Activated naive CD4-positive, alpha-beta T cell (primary cell): ENCODE data around the gene CACNA1H.

Experiments used
- DNase-seq, 4 experiments: peaks; one replicate each; lab custom pipeline; 2025; lab: John Stamatoyannopoulos, UW

The CACNA1H gene

DNA sequence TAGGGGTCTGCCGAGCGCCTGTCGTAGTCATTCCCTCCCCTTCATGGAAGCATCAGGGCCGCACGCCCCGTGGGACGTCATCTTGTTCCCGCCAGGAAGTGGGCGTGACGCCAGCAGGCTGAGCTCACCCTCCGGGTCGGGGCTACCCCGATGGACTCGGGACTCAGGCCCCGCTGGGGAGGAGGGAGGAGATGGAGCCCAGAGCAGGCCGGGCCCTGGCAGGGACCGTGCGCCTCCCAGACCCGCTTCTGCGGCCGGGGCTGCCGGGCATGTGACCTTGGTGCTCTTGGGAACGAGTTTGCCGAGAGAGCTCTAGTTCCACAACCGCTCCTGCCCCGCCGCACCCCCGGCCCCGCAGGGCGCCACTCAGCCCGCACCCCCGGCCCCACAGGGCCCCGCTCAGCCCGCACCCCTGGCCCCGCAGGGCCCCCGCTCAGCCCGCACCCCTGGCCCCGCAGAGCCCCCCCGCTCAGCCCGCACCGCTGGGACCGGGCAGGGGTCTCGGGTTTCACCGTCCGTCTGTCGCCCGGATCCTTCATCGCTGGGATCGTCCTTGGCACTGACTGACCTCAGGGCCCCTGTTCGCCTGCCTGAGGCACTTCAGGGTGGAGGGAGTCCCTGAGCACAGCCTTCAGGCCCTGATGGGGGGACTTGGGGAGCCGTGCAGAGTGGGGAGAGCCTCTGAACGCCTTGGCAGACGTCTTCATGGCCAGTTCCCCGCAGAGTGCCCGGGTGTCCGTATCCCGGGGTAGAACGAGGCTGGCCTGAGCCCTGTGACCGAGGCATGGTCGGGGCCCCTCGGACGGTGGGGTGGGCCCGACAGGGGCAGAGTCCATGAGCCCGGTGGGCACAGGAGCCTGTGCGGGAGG, 5.8 kb downstream of the CACNA1H start:
- DNase-seq: no peak

- DNase-seq: no peak
Observed at GRCh38 chr16:1159325-1159972, 6.5 kb downstream of the CACNA1H start.

DNA sequence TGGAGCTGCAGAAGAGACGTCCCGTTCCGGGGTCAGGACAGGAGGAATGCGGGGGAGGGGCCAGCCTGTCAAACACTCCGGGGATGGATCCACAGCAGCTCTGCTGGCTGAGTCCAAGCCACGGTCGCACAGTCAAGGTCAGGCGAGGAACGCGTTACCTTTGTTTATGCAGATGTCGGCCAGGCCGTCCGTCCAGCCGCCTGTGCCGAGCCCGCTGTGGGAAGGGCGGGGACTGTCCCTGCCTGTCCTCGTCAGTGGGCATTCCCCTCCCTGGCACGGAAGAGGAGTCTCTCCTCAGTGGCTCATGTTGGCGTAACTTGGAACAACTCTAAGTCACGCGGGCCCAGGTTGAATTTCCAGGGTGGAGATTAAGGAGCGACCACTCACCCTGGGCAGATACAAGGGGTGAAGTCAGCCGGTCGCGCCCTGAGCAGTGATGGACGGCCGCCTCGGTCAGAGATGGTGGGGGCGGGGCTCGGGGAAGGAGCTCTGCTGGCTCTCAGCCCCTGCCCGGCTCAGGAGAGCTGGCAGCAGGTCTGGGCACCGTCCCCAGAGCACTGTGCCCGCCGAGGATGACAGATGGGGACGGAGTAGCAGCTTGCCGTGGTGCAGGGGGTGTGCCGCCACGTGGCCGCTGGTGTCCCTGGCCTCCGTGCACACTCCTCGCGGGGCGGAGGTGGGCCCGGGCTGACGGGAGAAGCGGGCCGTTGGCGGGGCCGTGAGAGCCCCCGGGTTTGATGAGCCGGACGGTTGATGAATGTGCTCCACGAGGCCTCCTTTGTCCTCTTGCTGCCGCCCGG, 7.3 kb downstream of the CACNA1H start:
- DNase-seq: no peak

DNA sequence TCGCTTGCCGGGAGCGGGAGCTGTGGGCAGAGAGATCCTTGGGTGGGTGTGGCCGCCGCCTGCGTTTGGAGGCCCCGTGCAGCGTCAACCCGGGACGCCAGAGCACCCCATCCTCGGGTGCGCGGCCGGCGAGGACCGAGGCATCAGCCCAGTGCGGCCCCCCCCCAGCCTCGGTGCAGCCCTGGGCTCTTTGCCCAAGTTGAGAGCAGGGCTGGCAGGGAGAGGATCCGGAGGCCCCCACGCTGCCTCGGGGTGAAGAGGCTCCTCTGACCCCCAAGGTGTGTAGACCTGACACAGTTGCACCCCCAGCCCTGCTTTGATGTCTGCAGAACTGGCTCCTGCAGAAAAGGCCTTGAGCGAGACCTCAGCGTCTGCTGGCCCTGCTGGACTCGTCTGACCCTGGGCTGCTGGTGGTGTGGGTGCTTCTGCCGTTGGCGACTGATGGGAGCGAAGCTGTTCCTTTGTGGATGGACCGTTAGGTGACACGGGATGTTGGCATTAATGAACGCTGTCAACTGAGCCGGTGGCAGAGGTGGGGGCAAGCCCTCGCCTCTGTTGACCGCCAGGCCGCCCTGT, 8.0 kb downstream of the CACNA1H start:
- no peak for DNase-seq

GRCh38 chr16:1162701-1163566, 10.0 kb downstream of the CACNA1H start:
- DNase-seq: no peak

- no peak for DNase-seq
Observed at GRCh38 chr16:1163567-1164055, 10.7 kb downstream of the CACNA1H start.

DNA sequence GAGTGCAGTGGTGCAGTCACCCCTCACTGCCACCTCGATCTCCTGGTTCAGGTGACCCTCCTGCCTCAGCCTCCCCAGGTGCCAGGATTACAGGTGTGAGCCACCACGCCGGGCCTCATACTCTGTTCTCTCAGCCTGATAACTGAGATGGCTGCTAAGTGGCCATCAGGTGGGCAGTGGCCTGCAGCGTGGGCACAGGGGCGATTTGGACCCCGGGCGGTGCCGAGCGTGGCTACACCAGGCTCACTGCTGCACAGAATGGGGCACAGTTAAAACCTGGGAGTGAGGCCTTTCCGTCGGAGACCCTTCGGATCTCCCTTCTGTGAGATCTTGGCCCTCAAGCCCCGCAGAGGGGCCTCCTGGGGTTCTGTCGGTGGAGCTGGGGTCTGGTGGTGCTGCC, 11.5 kb downstream of the CACNA1H start:
- no peak for DNase-seq

DNA sequence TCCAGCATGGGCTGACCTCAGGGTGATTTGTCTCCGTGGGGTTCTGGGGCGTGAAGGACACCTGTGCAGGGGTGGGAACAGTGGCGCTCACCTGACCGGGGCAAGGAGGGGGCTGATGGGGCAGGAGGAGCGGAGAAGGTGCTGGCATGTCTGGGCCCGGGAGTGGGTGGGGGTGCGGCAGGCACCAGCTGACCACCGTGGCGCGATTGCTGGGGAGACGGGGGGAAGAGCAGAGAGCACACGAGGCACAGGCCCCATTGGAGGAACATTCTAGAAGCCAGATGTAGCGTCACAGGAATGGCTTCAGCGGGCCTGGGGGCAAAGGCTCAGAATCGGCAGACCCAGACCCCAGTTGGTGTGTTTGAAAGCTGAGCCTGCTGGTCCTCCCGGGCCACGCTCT, 12.1 kb downstream of the CACNA1H start:
- no peak for DNase-seq

DNA sequence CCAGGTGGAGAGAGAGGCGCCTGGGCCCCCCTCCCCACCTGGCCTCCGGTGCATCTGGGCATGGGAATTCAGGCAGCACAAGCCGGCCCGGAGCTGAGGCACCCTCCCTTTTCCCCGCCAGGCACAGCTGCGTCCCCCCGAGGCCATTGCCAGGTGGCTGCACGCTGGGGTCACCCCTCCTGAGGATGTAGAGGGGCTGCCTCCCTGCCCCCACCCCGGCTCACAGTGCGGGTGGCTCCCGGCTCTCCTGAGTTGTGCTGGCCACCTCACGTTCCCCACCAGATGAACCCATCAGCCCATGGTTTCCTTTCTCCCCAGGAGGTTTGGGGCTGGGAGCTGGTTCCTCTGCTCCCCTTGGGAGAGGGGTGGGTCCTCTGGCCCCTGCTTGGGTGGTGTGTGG, 12.6 kb downstream of the CACNA1H start:
- DNase-seq: no peak

DNA sequence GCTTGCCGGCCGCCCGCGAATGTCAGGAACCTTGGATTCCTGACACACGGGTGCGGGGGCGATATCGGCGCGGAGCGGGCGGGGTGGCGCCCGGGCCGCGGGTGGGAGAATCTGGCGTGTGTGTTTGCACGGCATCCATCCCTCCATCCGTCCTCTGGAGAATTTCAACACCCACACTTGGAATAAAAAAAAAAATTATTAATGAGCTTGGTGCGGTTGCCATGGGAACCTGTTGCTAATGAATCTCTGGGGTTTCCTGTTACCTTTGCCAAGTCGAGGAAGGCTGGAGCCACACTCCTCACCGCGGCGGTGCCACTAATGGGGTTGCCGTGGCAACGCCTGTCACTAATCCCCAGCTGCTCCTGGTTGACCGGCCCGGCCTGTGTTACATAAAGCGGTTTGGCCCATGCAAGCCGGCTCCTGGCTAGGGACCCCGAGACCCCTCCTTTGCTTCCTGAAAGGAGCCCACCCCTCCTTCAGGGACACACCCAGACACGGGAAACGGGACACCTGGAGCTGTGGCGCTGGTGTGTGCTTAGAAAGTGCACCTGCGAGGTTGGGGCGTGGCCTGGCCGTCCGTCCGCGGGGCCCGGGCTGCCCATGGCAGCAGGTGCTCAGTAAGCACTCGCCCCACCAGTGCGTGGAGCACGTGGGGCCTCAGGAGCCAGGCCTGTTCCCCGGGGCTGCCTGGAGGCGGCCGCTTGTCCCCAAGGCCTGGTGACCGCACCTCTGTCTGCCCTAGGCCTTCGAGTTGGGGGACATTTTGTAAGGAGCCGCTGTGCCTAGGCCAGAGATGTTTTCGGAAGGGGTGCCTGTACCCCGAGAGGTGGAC, 14.6 kb downstream of the CACNA1H start:
- no peak for DNase-seq

DNA sequence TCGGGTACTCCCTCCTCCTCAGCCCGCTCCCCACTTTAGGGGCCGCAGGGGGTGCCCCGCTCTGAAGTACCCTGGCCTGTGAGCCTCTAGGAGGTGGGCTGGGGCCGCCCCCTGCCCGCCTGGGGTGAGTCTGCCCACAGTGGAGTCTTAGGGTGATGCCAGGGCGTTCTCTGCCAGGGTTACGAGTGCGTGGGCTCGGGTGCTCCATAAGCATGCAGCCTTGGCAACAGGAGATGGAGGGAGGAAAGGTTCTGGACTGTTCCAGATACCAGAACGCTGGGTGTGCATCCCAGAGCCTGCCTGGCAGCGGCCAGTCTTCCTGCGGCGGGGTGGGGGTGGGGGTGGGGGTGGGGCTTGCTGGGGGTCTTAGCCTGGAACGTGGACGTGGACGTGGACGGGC, 15.9 kb downstream of the CACNA1H start:
- DNase-seq: no peak

DNA sequence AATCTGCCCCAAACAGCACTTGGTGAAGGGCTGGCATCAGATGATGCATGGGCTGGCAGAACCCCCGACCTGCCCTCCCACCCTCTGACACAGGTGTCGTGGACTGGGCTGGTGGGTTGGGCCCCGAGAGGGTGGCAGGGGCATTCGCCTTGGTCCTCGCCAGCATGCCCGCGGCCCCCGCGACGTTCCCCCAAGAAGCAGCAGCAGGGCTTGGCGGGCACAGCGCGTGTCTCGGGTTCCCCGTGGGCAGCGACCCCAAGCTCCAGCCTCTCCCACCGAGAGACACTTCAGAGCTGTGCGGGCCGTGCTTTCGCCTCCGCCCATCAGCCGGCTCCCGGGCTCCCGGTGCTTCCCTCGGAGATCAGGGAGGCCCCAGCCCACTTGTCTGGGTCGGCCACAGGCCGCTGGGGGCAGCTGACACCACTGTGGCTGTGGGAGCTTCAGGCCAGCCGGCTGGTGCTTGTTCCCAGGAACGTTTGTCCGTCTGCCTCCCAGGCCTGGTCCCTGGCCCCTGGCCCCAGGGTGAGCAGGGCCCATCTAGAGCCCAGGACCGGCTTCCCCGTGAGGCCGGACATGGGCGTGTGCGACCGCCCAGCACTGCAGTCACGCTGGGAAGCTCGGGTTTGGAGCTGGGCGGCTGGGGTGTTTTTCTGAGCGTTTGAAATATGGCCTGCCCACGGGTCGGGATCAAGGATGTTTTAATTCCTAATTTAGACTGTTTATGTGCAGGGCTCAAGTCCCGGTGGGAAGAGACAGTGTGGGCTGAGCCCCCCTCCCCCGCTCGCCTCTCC, 16.6 kb downstream of the CACNA1H start:
- no peak for DNase-seq

- DNase-seq: no peak
Observed at GRCh38 chr16:1170076-1170418, 17.1 kb downstream of the CACNA1H start.

- no peak for DNase-seq
Observed at GRCh38 chr16:1171001-1171400, 18.1 kb downstream of the CACNA1H start.

DNA sequence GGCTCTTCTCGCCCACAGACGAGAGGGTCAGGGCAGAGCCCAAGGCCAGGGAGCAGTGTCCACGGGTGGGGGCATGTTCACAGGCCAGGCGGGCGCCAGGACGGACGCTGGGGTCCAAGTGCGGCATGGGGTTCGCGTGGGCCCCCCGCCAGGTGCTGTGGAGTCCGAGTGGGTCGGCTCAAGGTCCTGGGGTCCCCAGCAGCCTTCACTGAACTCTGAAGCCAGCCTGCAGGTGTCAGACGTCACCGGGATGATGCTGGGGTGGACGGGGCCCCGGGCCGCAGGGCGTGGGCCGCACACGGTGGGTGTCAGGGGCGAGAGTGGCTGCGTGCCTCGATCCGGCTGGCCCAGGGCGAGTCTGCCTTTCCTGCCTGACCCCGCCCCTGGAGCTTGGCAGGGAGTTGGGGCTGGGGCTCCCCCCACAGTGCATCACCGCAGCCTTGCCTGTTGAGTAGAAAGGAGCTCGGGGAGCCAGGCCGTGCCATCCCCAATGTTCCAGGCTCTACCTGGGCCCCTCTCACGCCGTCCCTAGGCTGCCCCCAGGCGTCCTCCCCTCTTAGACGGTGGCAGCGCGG, 19.0 kb downstream of the CACNA1H start:
- no peak for DNase-seq

- no peak for DNase-seq
Observed at GRCh38 chr16:1172651-1173050, 19.7 kb downstream of the CACNA1H start.

DNA sequence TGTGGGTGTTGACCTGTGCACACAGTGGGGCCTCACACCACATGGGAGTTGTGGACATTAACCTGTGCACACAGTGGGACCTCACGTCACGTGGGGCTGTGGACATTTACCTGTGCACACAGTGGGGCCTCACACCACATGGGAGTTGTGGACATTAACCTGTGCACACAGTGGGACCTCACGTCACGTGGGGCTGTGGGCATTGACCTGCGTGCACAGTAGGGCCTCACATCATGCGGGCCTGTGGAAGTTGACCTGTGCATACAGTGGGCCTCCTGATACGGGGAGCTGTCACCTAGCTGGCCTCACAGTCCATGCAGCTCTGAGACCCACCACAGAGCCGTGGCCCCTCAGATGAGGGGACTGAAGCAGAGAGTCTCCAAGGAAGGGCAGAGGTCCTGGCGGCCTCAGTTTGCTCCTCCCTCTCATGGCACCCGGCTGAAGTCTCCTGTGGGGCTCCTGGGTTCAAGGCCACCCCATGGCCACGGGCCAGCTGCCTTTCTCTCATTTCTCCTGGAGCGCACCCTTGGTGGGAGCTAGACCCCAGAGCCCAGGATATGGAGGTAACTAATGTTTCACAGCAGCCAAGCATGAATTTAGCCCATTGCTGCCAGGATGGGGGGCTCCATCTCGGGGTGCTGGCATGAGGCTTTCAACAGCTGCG, 21.0 kb downstream of the CACNA1H start:
- no peak for DNase-seq

DNA sequence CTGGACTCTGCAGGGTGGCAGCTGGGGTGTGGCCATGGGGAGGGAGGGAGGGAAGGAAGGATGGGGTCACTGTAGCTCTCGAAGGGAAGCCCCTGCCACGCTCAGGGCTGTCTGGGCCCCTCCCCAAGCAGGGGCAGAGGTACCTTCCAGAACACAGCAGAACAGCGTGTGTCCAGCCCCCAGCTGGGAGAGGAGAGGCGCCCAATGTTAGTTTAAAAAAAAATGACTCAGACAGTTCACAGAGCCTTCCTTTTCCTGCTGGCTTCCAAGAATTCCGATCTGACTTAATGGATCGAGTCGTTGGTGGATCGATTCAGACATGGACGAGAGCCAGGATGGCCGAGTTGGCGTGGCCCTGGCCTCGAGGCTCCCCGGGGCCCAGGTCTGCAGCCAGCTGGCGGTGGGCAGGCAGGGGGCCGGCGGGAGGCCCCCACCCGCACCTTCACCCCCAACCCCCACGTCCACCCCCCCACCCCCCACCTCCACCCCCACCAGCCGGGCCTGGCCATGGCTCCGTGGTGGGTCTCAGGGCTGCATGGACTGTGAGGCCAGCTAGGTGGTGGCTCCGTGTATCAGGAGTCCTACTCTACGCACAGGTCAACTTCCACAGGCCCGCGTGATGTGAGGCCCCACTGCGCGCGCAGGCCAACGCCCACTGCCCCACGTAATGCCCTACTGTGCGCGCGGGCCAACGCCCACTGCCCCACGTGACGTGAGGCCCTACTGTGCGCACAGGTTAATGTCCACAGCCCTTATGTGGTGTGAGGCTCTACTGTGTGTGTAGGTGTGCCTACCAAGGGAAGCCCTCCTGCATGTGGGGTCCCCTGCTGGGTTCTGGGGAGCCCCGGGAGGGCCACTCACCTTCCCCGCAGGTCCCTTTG, 21.8 kb downstream of the CACNA1H start:
- DNase-seq: no peak
